D721Med (cell line): Measurements from ENCODE around the gene CRYBB1.

Experiments
- DNase-seq: peaks from one replicate; pipeline ENCODE4 v3.0.0; 2011; ENCODE audit warnings: low spot score; ENCODE audit not compliant: insufficient read length
- FAIRE-seq: peaks from 2 replicates; lab custom pipeline; 2011; peaks lifted over from hg19 to GRCh38; lab: Jason Lieb, UNC
- TF ChIP-seq, protein P1 (sequence below): IDR thresholded peaks from 2 replicates; pipeline ENCODE4 v1.5.1; 2012; ENCODE audit warnings: mild to moderate bottlenecking, control low read depth; ENCODE audit not compliant: insufficient read depth; ENCODE audit errors: missing control alignments

CRYBB1 gene

DNA sequence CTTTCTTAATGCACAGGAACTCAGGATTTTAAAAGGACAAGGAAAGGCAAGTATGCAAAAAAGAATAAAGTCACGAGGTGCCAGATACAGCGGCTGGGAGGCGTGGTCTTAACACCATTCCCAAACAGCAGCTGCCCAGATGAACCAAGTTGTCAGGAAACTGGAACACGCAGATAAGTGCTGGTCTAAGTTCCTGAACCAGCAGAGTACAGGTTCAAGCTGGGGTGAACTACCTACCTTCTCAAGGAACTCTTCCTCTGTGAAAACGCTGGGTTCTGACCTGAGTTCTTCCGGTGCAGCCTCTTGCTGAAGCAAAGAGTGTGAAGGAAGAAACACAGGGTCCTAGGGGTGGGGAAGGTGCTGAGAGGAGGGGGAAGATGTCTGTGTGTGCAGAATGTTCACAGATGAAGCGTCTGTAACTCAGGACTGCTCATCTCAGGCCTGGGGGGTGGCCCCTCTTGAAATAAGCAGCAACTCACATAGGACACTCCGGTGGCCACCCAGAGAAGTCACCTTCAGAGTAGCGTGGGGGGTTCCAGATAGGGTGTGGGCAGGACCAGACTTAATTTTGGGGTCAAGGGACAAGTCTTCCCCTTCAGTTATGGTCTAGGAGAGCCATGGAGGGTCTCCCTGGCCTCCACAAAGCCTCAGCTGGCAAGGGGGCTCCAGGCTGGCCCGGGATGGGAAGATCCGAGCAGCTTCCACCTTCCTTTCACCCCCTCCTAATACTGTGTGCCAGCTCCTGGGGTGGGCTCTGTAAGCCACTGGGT, 31.1 kb downstream of the CRYBB1 start:
- TF ChIP-seq, protein P1, sequence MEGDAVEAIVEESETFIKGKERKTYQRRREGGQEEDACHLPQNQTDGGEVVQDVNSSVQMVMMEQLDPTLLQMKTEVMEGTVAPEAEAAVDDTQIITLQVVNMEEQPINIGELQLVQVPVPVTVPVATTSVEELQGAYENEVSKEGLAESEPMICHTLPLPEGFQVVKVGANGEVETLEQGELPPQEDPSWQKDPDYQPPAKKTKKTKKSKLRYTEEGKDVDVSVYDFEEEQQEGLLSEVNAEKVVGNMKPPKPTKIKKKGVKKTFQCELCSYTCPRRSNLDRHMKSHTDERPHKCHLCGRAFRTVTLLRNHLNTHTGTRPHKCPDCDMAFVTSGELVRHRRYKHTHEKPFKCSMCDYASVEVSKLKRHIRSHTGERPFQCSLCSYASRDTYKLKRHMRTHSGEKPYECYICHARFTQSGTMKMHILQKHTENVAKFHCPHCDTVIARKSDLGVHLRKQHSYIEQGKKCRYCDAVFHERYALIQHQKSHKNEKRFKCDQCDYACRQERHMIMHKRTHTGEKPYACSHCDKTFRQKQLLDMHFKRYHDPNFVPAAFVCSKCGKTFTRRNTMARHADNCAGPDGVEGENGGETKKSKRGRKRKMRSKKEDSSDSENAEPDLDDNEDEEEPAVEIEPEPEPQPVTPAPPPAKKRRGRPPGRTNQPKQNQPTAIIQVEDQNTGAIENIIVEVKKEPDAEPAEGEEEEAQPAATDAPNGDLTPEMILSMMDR = no peak
- FAIRE-seq = no peak
- no peak for DNase-seq

DNA sequence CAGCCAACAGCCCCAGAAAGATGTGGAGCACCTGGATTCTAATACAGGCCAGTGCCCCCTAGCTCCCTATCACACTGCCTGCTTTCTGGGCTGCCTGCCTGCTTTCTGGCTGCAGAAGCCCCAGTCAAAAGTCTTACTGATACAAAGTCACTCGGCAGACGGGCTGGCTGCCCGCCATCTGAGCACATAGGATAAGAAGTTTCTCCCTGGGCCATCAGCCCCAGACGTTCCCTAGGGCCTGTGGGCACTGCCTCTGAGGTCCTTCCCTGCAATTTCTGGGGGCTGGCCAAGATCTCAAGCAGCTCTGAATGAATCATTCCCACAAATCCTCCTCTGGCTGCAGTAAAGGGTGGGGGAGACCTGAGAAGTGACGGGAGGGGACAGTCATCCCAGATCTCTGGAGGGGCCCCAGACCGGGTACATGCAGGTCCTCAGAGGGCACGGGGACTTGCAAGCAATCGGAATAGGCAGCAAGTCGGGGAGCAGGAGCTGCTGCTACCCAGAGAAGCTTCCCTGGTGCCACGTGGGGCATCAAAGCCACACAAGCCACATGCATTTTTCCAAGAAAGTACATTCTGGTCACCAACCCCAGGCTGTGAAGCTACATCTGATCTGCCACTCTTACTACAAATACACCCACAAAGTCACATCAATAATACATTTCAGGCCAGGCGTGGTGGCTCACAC, 32.6 kb downstream of the CRYBB1 start:
- FAIRE-seq = no peak
- no peak for DNase-seq
- TF ChIP-seq, protein P1 = no peak

DNA sequence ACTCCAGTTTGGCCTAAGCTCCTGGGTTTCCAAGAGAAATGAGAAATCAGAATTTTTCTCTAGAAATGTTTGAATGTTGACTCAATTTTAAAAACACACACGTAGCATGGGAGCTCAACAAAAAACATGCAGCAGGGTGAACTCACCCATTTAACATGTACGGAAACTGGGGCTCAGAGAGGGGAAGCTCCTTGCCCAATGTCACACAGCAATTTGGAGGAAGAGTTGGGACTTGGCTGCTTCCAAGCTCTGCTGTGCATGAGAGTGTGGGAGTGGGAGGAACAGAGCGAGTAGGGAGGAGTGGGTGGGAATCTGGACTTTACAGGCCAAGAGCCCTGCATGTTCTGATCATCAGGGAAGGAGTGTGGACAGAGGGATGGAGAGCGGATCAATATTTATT, 33.8 kb downstream of the CRYBB1 start:
- TF ChIP-seq, protein P1 = no peak
- no peak for FAIRE-seq

DNA sequence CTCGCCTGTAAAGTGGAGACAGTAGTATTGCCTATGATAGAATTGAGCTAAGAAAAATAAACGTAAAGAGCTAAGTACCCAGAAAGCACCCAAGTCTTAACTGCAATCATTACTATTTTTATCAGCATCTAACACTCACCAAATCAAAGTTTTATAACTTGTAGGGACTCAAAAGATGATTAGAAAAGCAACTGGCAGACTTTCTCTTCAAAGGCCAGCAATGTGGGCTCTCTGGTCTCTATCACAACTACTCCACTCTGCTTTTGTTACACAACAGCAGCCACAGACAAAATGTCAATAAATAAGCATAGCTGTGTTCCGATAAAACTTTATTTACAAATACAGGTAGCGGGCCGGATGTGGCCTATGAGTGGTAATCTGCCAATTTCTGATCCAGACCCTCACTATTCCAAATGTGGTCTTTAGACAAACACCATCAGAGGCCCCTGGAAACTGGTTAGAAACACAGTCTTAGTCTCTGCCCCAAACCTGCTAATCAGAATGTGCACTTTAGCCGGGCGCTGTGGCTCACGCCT, 36.1 kb downstream of the CRYBB1 start:
- TF ChIP-seq, protein P1 = no peak
- DNase-seq = no peak
- FAIRE-seq = no peak

More for the DNA sequence above, 33.8 kb downstream of the CRYBB1 start:
- no peak for DNase-seq

DNA sequence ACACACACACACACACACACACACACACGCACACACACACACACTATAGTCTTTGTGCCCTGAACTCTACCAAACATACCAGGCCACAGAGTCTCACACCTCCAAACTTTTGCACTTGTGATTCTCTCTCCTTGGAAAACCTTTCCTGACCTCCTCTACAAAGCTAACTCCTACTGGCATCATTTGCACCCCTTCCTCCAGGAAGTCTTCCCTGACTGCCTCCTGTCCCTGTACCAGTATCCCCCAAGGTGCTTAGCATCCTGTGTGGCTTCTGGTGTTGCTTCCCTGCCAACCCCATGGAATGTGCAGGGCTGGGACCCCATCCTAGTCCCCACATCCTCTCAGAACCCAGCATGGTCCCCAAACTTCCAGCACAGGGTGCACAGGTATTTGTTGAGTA, 36.8 kb downstream of the CRYBB1 start:
- no peak for FAIRE-seq

DNA sequence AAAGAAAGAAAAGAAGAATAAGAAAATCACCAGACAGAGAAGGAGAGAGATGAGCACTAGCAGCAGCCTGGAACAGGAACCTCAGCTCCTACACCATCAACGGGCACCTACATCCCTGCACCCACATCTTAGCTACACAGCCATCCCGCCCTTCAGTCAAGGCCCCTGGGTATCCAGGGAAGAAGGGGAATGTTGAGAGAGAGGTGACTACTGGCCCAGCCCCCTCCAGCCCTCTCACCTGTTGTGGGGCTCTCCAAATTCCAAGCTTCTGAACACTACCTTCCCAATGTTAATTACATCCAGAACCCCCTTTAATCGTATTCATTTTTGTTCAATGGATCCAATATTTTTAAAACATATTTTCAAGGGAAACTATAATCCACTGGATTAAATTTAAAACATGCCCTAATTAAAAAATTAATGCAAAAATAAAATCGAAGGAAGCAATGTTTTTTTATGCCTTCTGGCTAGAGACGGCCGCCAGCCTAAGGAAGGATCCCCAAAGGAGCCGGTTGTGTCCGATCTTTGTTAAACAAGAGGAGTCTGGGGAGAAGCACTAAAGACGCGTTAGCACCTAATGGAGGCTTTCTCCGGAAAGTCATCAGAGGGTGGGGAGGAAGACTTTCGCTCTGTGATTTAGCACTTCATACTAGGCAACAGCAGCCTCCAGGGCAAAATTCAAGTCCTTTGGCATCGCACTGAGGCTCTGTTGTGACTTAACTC, 37.4 kb downstream of the CRYBB1 start:
- FAIRE-seq (no peak), DNase-seq (no peak)
- TF ChIP-seq, protein P1 = no peak

More for the DNA sequence above, 36.8 kb downstream of the CRYBB1 start:
- TF ChIP-seq, protein P1 = no peak
- no peak for DNase-seq
